Fibroblast of mammary gland (primary cell): ENCODE measurements around the gene LRRC56.

Experiments
- DNase-seq: peaks from one replicate; pipeline ENCODE4 v3.0.0-alpha.2; 2010; ENCODE audit warnings: low read depth
- H3K4me3 ChIP-seq: 2 replicates; pipeline ENCODE4 v1.5.1; 2011; ENCODE audit warnings: low read depth, mild to moderate bottlenecking, low read length, moderate library complexity; ENCODE audit not compliant: control insufficient read depth
- TF ChIP-seq, protein P1 (sequence below): conservative IDR thresholded peaks from 2 replicates; pipeline ENCODE4 v1.5.1; 2011; ENCODE audit warnings: low read depth, low read length, inconsistent platforms; ENCODE audit not compliant: control insufficient read depth, insufficient read depth

The LRRC56 gene

GRCh38 chr11:587546-587945 is 50.2 kb downstream of the LRRC56 start:
- H3K4me3 ChIP-seq: no peak overlapping the region
- DNase-seq: no peak
- TF ChIP-seq, protein P1, sequence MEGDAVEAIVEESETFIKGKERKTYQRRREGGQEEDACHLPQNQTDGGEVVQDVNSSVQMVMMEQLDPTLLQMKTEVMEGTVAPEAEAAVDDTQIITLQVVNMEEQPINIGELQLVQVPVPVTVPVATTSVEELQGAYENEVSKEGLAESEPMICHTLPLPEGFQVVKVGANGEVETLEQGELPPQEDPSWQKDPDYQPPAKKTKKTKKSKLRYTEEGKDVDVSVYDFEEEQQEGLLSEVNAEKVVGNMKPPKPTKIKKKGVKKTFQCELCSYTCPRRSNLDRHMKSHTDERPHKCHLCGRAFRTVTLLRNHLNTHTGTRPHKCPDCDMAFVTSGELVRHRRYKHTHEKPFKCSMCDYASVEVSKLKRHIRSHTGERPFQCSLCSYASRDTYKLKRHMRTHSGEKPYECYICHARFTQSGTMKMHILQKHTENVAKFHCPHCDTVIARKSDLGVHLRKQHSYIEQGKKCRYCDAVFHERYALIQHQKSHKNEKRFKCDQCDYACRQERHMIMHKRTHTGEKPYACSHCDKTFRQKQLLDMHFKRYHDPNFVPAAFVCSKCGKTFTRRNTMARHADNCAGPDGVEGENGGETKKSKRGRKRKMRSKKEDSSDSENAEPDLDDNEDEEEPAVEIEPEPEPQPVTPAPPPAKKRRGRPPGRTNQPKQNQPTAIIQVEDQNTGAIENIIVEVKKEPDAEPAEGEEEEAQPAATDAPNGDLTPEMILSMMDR: no peak

- peak; percentile 83 for DNase-seq
- TF ChIP-seq, protein P1: no peak
- no peak overlapping the region for H3K4me3 ChIP-seq
Observed at GRCh38 chr11:587978-588380, 50.7 kb downstream of the LRRC56 start.

- DNase-seq: no peak
- H3K4me3 ChIP-seq: no peak overlapping the region
- TF ChIP-seq, protein P1: no peak
Observed at GRCh38 chr11:589798-590197, 52.5 kb downstream of the LRRC56 start.

GRCh38 chr11:590997-591396 is 53.7 kb downstream of the LRRC56 start:
- DNase-seq: no peak
- no peak overlapping the region for H3K4me3 ChIP-seq
- TF ChIP-seq, protein P1: no peak

DNA sequence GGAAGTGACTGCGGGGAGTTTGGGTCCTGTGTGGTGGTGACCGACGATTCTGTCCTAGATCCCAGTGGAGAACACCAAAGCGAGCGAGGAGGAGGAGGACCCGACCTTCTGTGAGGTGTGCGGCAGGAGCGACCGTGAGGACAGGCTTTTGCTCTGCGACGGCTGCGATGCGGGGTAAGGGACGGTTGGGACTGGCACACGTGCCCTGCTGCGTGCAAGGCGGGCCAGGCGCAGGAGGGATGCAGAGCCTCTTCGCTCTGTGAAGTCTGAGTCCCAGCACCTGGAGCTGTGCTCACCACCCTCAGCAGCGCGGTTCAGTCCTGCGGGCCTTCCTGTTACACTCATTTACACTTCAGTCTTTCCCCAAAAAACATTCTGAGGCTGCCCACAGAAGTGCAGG is 55.2 kb downstream of the LRRC56 start:
- TF ChIP-seq, protein P1: no peak
- no peak overlapping the region for H3K4me3 ChIP-seq
- no peak for DNase-seq

DNA sequence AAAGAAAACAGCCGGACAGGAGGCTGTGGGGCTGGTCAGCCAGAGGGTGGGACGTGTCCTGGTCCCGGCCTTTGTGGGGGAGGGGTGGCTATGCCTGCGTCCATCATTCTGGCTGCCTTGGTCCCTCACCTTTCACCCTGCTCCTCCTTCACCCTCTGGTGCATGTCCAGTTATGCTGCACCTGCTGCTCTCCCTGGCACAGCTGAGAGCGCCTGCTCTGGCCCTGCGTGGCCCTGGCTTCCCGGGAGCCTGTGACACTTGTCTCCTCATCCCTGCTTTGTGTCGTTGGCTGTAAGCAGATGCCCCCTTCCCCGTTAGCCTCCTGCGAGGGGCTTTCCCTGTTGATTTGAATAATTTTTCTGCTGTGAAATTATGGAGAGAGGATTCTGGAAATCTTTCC is 55.6 kb downstream of the LRRC56 start:
- no peak for DNase-seq
- TF ChIP-seq, protein P1: no peak
- no peak overlapping the region for H3K4me3 ChIP-seq

GRCh38 chr11:593347-593746 is 56.0 kb downstream of the LRRC56 start:
- DNase-seq: no peak
- TF ChIP-seq, protein P1: no peak
- H3K4me3 ChIP-seq: no peak overlapping the region
